Measurements from ENCODE around the gene PCDHA1. TPM values are rescaled to one million over a fixed set of nuclear protein-coding genes. Genes with fewer than 3 reads are reported as not detected.
A peak's percentile ranks its signal among the peaks of the same experiment; 100 is the strongest.
"Not testable (repeated sequence)": the region's sequence is repeated elsewhere in the genome, so short reads cannot be mapped to it uniquely, and the experiment has no call there.

The PCDHA1 gene
- total and polyA plus RNA-seq, 12 donors, result 0.05 to 0.20 (median 0.08) TPM; not detected in 5

DNA sequence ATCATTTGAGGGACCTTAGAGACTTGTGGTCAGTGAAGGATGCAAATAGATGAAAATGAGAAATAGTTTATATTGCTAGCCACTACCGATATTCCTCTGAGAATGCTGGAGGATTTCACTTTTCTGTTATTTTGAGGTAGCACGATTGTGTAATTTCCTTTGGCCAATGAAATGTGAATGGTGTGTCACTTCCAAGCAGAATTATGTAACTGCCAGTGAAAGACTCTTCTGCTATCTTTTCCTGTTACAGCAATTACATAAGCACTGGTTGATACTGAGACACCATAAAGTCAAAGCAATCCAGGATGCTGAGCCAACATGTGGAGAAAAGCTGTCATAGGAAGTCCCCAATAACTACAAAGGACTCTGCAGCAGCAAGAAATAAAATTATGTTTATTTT lies 5.1 kb downstream of the PCDHA1 start:
- Histone ChIP-seq H3K36me3 (replicated peaks in 1 of 2) (no peaks in the 10 kb centered on the region), H3K4me3 (no peak overlapping the region), H3K4me1 (replicated peaks in 1 of 2) (no peaks in the 10 kb centered on the region), H3K27me3 (no peaks in the 10 kb centered on the region), H3K9me3 (replicated peaks in 1 of 3) (peaks cover 0 to 3% (median 0%) of the 10 kb centered on the region in 3 donors), H3K27ac (no peak overlapping the region)
- intact Hi-C loops (cut with DNase I), result no loop called here
- no peak for DNase-seq
- WGBS, 4 donors, result 16 to 49% (median 37%) methylated on average over 2 of the region's 2 CpGs
- TF ChIP-seq, protein P1, sequence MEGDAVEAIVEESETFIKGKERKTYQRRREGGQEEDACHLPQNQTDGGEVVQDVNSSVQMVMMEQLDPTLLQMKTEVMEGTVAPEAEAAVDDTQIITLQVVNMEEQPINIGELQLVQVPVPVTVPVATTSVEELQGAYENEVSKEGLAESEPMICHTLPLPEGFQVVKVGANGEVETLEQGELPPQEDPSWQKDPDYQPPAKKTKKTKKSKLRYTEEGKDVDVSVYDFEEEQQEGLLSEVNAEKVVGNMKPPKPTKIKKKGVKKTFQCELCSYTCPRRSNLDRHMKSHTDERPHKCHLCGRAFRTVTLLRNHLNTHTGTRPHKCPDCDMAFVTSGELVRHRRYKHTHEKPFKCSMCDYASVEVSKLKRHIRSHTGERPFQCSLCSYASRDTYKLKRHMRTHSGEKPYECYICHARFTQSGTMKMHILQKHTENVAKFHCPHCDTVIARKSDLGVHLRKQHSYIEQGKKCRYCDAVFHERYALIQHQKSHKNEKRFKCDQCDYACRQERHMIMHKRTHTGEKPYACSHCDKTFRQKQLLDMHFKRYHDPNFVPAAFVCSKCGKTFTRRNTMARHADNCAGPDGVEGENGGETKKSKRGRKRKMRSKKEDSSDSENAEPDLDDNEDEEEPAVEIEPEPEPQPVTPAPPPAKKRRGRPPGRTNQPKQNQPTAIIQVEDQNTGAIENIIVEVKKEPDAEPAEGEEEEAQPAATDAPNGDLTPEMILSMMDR (IDR thresholded peaks at IDR 0.05), result no peak
- no peak for TF ChIP-seq POLR2A (IDR thresholded peaks at IDR 0.05)

DNA sequence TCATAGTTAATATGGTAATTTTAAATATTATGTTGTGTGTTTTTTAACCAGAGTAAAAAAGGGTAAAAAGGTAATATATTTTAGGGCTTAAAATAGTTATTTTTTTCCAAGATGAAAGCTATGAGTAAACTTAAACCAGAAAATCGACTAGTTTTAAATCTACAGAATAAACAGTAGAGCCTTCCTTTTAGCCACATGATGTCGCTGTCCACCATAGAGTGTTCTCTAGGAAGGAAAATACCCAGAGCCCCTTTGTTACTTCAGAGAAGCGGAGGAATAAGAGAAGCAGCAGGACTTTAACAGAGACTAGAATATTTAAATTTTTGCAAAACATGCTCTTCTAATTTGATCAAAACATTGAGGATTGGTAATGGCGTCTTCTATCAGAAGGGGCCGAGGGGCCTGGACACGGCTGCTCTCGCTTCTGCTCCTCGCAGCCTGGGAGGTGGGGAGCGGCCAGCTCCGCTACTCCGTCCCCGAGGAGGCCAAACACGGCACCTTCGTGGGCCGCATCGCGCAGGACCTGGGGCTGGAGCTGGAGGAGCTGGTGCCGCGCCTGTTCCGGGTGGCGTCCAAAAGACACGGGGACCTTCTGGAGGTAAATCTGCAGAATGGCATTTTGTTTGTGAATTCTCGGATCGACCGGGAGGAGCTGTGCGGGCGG lies 8.8 kb downstream of the PCDHA1 start, which contains the start of gene PCDHA2:
Gene PCDHA2, plus strand, starts transcription at position 258 of the 664 bp plus-strand sequence.
- WGBS, 4 donors, result 10 to 22% (median 18%) methylated on average over 8 to 27 of the region's 27 CpGs
- Histone ChIP-seq H3K27me3 (no peaks in the 10 kb centered on the region), H3K36me3 (replicated peaks in 1 of 2) (no peaks in the 10 kb centered on the region), H3K4me1 (replicated peaks in 1 of 2) (no peaks in the 10 kb centered on the region), H3K9me3 (replicated peaks in 1 of 3) (peaks cover 3 to 15% (median 7%) of the 10 kb centered on the region in 3 donors), H3K27ac (no peak within 1 kb of the TSS), H3K4me3 (peak within 1 kb of the TSS in 1 of 4 donors; percentile 8)
- DNase-seq, result no peak
- intact Hi-C loops (cut with DNase I), result no loop called here
- no peak for TF ChIP-seq POLR2A (IDR thresholded peaks at IDR 0.05)
- TF ChIP-seq, protein P1 (IDR thresholded peaks at IDR 0.05), result no peak

DNA sequence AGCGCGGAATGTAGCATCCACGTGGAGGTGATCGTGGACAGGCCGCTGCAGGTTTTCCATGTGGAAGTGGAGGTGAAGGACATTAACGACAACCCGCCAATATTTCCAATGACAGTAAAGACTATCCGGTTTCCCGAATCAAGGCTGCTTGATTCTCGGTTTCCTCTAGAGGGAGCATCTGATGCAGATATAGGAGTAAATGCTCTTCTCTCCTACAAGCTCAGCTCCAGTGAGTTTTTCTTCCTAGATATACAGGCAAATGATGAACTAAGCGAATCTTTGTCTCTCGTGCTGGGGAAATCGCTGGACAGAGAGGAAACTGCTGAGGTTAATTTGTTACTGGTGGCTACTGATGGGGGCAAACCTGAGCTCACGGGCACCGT lies 9.3 kb downstream of the PCDHA1 start:
- Histone ChIP-seq H3K27me3 (no peaks in the 10 kb centered on the region), H3K4me1 (replicated peaks in 1 of 2) (no peaks in the 10 kb centered on the region), H3K27ac (no peak overlapping the region), H3K4me3 (peak overlapping the region in 1 of 4 donors; percentile 8), H3K36me3 (replicated peaks in 1 of 2) (no peaks in the 10 kb centered on the region), H3K9me3 (replicated peaks in 1 of 3) (peaks cover 3 to 15% (median 12%) of the 10 kb centered on the region in 3 donors)
- intact Hi-C loops (cut with DNase I), result no loop called here
- TF ChIP-seq, protein P1 (IDR thresholded peaks at IDR 0.05), result no peak
- TF ChIP-seq POLR2A (IDR thresholded peaks at IDR 0.05), result no peak
- 15 to 26% (median 19%) methylated on average over 15 of the region's 15 CpGs for WGBS, 4 donors
- DNase-seq, result no peak

DNA sequence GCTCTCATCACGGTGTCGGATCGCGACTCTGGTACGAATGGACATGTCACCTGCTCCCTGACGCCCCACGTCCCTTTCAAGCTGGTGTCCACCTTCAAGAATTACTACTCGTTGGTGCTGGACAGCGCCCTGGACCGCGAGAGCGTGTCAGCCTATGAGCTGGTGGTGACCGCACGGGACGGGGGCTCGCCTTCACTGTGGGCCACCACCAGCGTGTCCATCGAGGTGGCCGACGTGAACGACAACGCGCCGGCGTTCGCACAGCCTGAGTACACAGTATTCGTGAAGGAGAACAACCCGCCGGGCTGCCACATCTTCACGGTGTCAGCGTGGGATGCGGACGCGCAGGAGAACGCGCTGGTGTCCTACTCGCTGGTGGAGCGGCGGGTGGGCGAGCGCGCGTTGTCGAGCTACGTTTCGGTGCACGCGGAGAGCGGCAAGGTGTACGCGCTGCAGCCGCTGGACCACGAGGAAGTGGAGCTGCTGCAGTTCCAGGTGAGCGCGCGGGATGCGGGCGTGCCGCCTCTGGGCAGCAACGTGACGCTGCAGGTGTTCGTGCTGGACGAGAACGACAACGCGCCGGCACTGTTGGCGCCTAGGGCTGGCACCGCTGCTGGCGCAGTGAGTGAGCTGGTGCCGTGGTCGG lies 10.3 kb downstream of the PCDHA1 start:
- H3K4me1 ChIP-seq (replicated peaks in 1 of 2); intact Hi-C loops (cut with DNase I); H3K27me3 ChIP-seq; H3K4me3 ChIP-seq; H3K36me3 ChIP-seq (replicated peaks in 1 of 2); DNase-seq; H3K27ac ChIP-seq: not testable (repeated sequence)
- whole genome bisulfite sequencing, 4 donors, result 39 to 67% (median 49%) methylated on average over 41 to 72 of the region's 72 CpGs
- H3K9me3 ChIP-seq (replicated peaks in 1 of 3), result peaks cover 3 to 17% (median 15%) of the 10 kb centered on the region in 3 donors

Measured in adrenal gland (tissue), 12 donors.